Hepatocyte (in vitro differentiated cells): ENCODE results near the gene MANSC4. TPM values are rescaled to one million over a fixed set of nuclear protein-coding genes. Genes with fewer than 3 reads are reported as not detected.
"Not testable (repeated sequence)": the region's sequence is repeated elsewhere in the genome, so short reads cannot be mapped to it uniquely, and the experiment has no call there.

Experiments
- DNase-seq: peaks from one replicate; pipeline ENCODE4 v3.0.0-alpha.2; 2016; ENCODE audit warnings: low spot score
- H2AFZ ChIP-seq: fragments of 200-600 bp; sonication (generic); 2 replicates; pipeline ENCODE4 v1.6.0; 2016; ENCODE audit warnings: antibody characterized with exemption, mild to moderate bottlenecking
- H3K27ac ChIP-seq: fragments of 200-600 bp; sonication (generic); 2 replicates; pipeline ENCODE4 v1.5.1; 2016; ENCODE audit warnings: mild to moderate bottlenecking
- H3K27me3 ChIP-seq: fragments of 200-600 bp; sonication (generic); 2 replicates; pipeline ENCODE4 v1.6.1; 2016
- H3K36me3 ChIP-seq: fragments of 200-600 bp; sonication (generic); replicated peaks from 2 replicates; pipeline ENCODE4 v1.5.1; 2016; ENCODE audit warnings: low read depth; ENCODE audit not compliant: insufficient read depth
- H3K4me1 ChIP-seq: fragments of 200-600 bp; sonication (generic); 2 replicates; pipeline ENCODE4 v1.5.1; 2016; ENCODE audit warnings: mild to moderate bottlenecking, moderate library complexity; ENCODE audit not compliant: insufficient read depth
- H3K4me2 ChIP-seq: fragments of 200-600 bp; sonication (generic); 2 replicates; pipeline ENCODE4 v1.6.0; 2016
- H3K4me3 ChIP-seq: fragments of 200-600 bp; sonication (generic); 2 replicates; pipeline ENCODE4 v1.5.1; 2016; ENCODE audit warnings: mild to moderate bottlenecking
- H3K79me2 ChIP-seq: fragments of 200-600 bp; sonication (generic); 2 replicates; pipeline ENCODE4 v1.6.0; 2017; ENCODE audit warnings: mild to moderate bottlenecking
- H3K9me2 ChIP-seq: fragments of 200-600 bp; sonication (generic); replicated peaks from 2 replicates; pipeline ENCODE4 v1.6.0; 2017; ENCODE audit warnings: mild to moderate bottlenecking; ENCODE audit not compliant: insufficient read depth
- H3K9me3 ChIP-seq: fragments of 200-600 bp; sonication (generic); 2 replicates; pipeline ENCODE4 v1.5.1; 2016; ENCODE audit warnings: low read depth, mild to moderate bottlenecking
- H4K20me1 ChIP-seq: fragments of 200-600 bp; sonication (generic); 2 replicates; pipeline ENCODE4 v1.6.0; 2016; ENCODE audit warnings: mild to moderate bottlenecking; ENCODE audit not compliant: insufficient read depth, poor library complexity, severe bottlenecking
- EZH2 ChIP-seq: fragments of 200-600 bp; sonication (generic); IDR thresholded peaks from 2 replicates; pipeline ENCODE4 v1.6.1; 2016; ENCODE audit warnings: antibody characterized with exemption, mild to moderate bottlenecking, borderline replicate concordance
- EZH2phosphoT487 ChIP-seq: fragments of 200-600 bp; sonication (generic); IDR thresholded peaks from one replicate; pipeline ENCODE4 v1.6.1; 2018; ENCODE audit warnings: antibody characterized with exemption, mild to moderate bottlenecking, low read depth, moderate library complexity; ENCODE audit not compliant: unreplicated experiment, severe bottlenecking
- whole genome bisulfite sequencing: methylation state at CpG from one replicate; pipeline ENCODE4 v1.1.6; 2016; ENCODE audit warnings: low lambda C conversion rate; ENCODE audit errors: missing lambda C conversion rate; 5-methylcytosine and 5-hydroxymethylcytosine counted together
- polyA plus RNA-seq: library from polyadenylated mRNA; unstranded; fragments of >200 nt; fragmentation: Nextera tagmentation; extraction: Ambion mirVana; gene quantifications from 2 replicates; pipeline ENCODE4 v1.2.1, GENCODE V29; 2016
- total RNA-seq: library from RNA; depleted of rRNA; stranded (reverse); fragments of >200 nt; gene quantifications from 2 replicates; pipeline ENCODE4 v1.2.3, GENCODE V29; 2014
- TF ChIP-seq, protein P1 (sequence below): fragments of 200-600 bp; sonication (generic); IDR thresholded peaks from 2 replicates; pipeline ENCODE4 v1.5.1; 2016; ENCODE audit warnings: antibody characterized with exemption, mild to moderate bottlenecking; ENCODE audit not compliant: poor library complexity

The MANSC4 gene
- total and polyA plus RNA-seq, 2 experiments from 2014 or later: 0.63 TPM; not detected in 1

DNA sequence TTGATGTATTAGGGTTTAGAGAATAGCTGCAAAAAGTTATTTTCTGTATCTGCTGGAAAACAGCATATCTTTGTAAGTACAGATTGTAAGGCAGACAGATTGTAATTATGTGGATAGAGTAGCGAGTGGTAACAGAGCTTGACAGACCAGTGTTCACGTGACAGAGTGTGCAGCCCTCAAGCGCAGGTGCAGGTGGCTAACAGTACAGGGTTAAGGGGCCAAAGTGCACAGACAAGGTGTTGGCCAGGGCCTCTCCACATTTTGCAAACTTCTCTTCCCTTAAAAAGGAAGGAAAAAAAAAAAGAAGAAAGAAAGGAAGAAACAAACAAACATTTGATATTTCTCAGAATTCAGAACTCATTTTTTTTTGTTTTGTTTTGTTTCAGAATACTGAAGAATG lies 25.2 kb downstream of the MANSC4 start:
- H3K27ac ChIP-seq: no peak overlapping the region

DNA sequence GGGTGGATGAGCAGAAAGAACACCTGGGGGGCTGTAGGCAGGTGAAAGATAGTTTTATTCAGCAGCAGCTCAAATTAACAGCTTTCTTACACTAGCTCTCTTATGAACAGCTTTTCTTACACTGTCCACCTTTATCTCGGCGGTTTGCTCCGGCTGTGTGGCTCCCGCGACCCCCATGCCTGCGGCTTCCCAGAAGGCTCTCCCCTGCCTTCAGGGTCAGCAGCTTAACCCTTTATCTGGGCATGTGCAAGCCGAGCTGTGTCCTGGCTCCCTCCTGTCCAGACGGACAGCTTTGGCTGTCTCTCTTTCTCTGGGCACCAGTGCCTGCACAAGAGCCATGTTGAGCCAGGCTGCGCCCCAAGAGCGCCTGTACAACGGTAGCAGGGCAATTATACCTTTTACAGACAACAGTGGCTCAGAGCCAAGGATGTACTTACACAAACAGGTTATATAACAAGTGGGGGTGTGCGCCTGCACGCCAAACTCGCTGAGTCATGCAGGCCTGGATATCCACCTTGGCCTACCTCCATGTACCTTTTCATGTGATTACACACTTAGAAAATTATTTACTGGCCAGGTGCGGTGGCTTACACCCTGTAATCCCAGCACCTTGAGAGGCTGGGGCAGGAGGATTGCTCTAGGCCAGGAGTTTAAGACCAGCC lies 28.5 kb downstream of the MANSC4 start:
- Histone ChIP-seq H3K36me3 (no peaks in the 10 kb centered on the region), H4K20me1 (no peaks in the 10 kb centered on the region), H3K27ac (no peak overlapping the region), H3K27me3 (no peaks in the 10 kb centered on the region), H3K4me3 (no peak overlapping the region), H3K9me3 (no peaks in the 10 kb centered on the region), H3K4me1 (no peaks in the 10 kb centered on the region), H3K4me2 (no peak overlapping the region), H3K9me2 (no peaks in the 10 kb centered on the region), H2AFZ (no peak overlapping the region), H3K79me2 (no peaks in the 10 kb centered on the region)
- 83% methylated on average over 15 of the region's 15 CpGs for WGBS
- TF ChIP-seq EZH2phosphoT487 (no peak), EZH2 (no peak)
- TF ChIP-seq, protein P1, sequence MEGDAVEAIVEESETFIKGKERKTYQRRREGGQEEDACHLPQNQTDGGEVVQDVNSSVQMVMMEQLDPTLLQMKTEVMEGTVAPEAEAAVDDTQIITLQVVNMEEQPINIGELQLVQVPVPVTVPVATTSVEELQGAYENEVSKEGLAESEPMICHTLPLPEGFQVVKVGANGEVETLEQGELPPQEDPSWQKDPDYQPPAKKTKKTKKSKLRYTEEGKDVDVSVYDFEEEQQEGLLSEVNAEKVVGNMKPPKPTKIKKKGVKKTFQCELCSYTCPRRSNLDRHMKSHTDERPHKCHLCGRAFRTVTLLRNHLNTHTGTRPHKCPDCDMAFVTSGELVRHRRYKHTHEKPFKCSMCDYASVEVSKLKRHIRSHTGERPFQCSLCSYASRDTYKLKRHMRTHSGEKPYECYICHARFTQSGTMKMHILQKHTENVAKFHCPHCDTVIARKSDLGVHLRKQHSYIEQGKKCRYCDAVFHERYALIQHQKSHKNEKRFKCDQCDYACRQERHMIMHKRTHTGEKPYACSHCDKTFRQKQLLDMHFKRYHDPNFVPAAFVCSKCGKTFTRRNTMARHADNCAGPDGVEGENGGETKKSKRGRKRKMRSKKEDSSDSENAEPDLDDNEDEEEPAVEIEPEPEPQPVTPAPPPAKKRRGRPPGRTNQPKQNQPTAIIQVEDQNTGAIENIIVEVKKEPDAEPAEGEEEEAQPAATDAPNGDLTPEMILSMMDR: no peak
- peak; percentile 30 for DNase-seq

More for the DNA sequence above, 25.2 kb downstream of the MANSC4 start:
- Histone ChIP-seq H3K4me3 (no peak overlapping the region), H3K27me3 (no peaks in the 10 kb centered on the region), H3K79me2 (no peaks in the 10 kb centered on the region), H2AFZ (no peak overlapping the region), H3K36me3 (no peaks in the 10 kb centered on the region), H3K9me2 (no peaks in the 10 kb centered on the region), H3K4me1 (no peaks in the 10 kb centered on the region), H3K4me2 (no peak overlapping the region), H3K9me3 (no peaks in the 10 kb centered on the region), H4K20me1 (no peaks in the 10 kb centered on the region)
- TF ChIP-seq, protein P1: no peak
- TF ChIP-seq EZH2 (no peak), EZH2phosphoT487 (no peak)
- peak; percentile 17 for DNase-seq
- 71% methylated on average over 3 of the region's 3 CpGs for WGBS

DNA sequence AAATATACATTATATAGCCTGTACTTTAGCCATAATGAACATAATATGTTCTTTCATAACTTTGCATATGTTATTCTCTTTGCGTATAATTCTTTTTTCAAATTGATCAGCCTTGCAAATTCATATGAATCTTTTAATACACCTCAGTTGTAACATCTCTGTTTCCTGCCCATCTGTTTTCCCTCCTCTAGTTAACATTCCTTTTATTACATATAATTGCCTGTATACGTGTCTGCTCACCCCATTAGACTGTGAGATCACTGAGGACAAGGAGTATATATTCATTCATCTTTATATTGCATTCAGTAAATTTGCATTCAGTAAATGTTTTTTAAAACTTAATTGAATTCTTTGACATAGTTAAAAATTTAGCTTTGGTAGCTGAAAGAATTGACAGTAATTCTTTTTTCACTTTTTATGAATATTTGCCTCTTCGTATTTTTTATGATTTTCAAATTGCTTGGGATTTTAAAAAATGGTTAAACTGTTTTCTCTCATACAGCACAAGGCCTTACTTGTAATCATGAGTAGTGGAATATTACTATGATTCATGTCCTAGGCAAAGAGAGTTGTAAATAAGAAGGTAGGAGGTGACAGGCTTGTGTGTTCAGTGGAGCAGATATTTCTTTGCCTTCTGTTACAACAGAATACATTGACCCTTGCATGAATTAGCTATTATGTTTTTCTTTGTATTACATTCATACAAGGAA lies 32.8 kb downstream of the MANSC4 start:
- no peaks in the 10 kb centered on the region for H3K79me2 ChIP-seq

DNA sequence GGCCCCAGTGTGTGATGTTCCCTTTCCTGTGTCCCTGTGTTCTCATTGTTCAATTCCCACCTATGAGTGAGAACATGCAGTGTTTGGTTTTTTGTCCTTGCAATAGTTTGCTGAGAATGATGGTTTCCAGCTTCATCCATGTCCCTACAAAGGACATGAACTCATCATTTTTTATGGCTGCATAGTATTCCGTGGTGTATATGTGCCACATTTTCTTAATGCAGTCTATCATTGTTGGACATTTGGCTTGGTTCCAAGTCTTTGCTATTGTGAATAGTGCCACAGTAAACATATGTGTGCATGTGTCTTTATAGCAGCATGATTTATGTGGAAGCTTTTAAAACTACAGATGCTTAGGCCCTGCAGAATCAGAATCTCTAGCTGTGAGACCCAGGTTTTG lies 34.3 kb downstream of the MANSC4 start:
- not testable (repeated sequence) for H3K4me1 ChIP-seq, H3K4me3 ChIP-seq, H3K9me2 ChIP-seq, H4K20me1 ChIP-seq, H3K79me2 ChIP-seq, H3K9me3 ChIP-seq, H3K27me3 ChIP-seq, H3K27ac ChIP-seq, DNase-seq, H3K4me2 ChIP-seq, H3K36me3 ChIP-seq, H2AFZ ChIP-seq
- WGBS: 77% methylated on average over 1 of the region's 1 CpG

More for the DNA sequence above, 32.8 kb downstream of the MANSC4 start:
- no peaks in the 10 kb centered on the region for H3K27me3 ChIP-seq
- H3K4me1 ChIP-seq: no peaks in the 10 kb centered on the region
- peak overlapping the region; percentile 35 for H3K27ac ChIP-seq
- H3K9me3 ChIP-seq: no peaks in the 10 kb centered on the region
- H3K4me2 ChIP-seq: no peak overlapping the region
- no peaks in the 10 kb centered on the region for H3K36me3 ChIP-seq
- DNase-seq: peak; percentile 7
- H3K4me3 ChIP-seq: no peak overlapping the region
- no peaks in the 10 kb centered on the region for H4K20me1 ChIP-seq
- H3K9me2 ChIP-seq: no peaks in the 10 kb centered on the region
- WGBS: 86% methylated on average over 3 of the region's 3 CpGs
- no peak overlapping the region for H2AFZ ChIP-seq
- no peak for TF ChIP-seq EZH2
- TF ChIP-seq, protein P1: no peak
- no peak for TF ChIP-seq EZH2phosphoT487
